GM19438 (cell line): ENCODE data around the gene FGF21.
A peak's percentile ranks its signal among the peaks of the same experiment; 100 is the strongest.
"Not testable (repeated sequence)": the region's sequence is repeated elsewhere in the genome, so short reads cannot be mapped to it uniquely, and the experiment has no call there.

Experiments
- ATAC-seq: cut with Tn5 transposase; IDR thresholded peaks from one replicate; pipeline ENCODE4 v1.9.1; 2021; ENCODE audit warnings: low read depth; ENCODE audit not compliant: unreplicated experiment

FGF21 gene

DNA sequence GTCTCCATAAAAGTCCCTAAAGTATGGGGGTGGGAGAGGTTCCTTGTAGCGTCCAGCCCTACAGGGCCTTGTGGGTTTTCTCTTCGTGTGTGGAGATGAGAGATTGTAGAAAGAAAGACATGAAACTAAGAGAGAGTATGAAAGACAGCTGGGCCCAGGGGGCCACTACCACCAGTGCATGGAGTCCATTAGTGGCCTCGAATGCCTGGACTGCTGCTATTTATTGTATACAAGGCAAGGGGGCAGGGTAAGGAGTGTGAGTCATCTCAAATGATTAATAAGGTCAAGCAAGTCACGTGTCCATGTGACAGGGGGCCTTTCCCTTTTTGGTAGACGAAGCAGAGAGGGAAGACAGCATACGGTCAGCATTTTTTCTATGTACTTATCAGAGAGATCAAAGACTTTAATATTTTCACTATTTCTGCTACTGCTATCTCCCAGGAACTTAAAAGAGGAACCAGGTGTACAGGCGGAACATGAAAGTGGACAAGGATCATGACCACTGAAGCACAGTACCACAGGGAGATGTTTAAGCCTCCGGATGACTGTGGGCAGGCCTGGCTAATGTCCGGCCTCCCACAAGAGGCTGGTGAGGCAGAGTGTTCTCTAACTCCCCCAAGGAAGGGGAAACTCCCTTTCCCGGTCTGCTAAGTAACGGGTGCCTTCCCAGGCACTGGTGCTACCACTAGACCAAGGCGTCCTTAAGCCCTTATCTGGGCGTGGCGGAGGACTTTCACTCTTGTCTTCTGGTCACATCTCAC, 25.5 kb downstream of the FGF21 start:
- no peak for ATAC-seq

DNA sequence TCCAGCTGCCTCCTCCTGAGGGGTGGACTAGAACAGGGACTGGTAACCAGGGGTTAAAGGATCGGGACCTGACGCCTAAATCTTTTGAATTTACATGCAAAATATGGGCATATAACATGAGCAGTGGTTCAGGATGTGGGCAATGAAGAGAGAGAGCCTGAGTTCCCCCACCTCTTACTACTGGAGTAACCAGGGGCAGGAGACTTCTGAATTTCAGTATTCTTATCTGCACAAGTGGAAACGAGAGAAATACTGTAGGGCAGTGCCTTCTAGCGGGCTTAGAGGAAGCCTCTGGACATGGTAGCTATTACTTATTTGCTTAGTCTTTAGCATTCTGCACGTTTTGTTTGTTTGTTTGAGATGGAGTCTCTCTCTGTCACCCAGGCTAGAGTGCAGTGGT, 29.2 kb downstream of the FGF21 start:
- no peak for ATAC-seq

DNA sequence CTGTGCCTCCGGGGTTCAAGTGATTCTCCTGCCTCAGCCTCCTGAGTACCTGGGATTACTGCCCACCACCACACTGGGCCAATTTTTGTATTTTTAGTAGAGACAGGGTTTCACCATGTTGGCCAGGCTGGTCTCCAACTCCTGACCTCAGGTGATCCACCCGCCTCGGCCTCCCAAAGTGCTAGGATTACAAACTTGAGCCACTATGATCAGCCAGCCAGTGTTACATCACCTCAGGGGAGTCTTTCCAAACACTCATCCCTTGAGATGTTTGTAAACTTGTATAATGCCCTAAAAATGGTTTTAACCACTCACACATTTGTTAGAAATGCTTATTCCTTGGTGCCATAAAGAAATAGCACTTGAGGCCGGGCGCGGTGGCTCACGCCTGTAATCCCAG, 31.1 kb downstream of the FGF21 start:
- not testable (repeated sequence) for ATAC-seq

DNA sequence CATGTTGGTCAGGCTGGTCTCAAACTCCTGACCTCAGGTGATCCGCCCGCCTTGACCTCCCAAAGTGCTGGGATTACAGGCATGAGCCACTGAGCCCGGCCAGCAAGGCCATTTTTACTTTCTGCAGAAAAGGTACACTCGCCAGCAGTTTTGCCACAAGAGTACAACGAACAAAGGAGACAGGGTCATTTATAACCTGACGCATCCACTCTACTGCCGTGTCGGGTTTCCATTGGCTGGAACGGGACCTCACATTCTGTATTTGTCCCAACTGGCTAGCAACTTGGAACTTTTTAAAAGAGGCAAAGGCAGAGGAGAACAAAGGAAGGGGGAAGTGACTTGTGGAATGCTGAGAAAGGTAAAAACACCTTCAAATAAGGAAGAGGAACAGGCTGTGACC, 32.0 kb downstream of the FGF21 start:
- ATAC-seq = not testable (repeated sequence)

DNA sequence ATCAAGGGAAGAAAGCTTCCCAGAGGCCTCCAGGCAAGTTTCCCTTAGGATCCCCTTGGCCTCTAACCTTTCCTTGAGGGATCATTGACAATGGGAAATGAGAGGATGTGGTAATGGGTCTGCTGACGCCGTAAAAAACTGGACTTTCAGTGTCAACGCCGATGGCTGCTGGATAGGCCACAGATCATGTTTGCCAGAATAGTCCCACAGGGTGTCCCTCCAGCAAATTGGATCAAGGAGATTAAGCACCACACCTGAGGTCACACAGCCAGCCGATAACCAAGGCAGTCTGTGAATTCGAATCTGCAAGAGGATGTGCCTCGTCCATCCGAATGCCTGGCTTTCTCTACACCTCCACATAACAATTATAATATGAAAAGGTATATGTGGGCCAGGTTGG, 37.9 kb downstream of the FGF21 start:
- ATAC-seq = no peak

DNA sequence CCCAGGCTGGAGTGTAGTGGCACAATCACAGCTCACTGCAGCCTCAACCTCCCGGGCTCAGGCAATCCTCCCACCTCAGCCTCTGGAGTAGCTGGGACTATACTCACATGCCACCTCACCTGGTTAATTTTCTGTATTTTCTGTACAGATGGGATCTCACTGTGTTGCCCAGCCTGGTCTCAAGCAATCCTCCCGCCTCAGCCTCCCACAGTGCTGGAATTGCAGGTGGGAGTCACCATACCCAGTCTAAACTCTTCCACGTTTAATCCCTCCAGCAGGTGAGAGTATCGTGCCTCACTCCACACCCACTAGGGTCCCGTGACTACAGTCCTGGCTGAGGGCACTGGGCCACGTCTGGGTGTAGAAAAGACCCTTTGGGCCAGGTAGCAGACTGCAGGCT, 39.0 kb downstream of the FGF21 start:
- ATAC-seq = no peak

DNA sequence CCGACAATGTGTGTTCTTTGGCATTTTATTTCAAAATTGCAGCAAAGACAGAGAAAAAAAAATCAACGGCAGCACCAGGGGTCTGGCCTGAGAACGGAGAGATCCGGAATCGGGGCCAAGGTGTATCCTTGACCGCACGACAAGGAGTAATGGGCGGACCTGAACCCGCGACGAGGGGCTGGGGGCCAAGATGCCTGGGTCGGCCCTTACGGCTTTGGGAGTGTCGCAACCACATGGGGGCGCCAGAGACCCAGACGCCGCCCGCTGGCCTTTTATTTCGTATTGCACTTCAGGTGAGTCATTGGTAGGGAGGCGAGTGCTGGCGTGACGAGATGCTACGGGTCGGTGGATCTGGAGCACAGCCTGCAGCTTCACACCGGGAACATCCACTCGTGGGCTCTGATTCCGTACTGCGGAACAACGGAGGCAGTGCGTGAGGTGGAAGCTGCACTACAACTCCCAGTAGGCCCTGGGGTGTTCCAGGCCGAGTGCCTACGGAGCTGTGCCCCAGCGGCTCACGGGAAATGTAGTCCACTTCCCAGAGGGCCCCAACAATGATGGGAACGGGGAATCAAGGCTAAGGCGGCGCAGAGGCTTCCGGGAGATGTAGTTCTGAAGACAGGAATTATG, 39.8 kb downstream of the FGF21 start:
- ATAC-seq = peak; percentile 81

DNA sequence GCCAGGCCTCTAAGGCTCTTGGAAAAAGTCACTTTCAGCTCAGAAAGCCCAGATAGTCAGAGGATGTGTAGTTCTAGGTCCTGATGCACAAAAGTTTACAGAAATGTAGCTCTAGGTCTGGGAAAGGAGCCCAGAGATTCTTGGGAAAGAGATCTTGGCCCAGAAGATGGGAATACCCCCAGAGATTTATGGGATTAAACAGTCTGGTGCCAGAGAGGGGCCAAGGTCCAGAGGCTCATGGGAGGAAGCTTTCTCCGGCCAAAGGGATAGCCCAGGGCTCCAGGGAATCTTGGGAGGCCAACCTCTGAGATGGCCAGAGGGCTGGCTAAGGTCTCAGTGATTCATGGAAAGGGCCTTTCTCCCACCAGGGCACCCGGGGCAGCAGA, 40.4 kb downstream of the FGF21 start:
- ATAC-seq = no peak

DNA sequence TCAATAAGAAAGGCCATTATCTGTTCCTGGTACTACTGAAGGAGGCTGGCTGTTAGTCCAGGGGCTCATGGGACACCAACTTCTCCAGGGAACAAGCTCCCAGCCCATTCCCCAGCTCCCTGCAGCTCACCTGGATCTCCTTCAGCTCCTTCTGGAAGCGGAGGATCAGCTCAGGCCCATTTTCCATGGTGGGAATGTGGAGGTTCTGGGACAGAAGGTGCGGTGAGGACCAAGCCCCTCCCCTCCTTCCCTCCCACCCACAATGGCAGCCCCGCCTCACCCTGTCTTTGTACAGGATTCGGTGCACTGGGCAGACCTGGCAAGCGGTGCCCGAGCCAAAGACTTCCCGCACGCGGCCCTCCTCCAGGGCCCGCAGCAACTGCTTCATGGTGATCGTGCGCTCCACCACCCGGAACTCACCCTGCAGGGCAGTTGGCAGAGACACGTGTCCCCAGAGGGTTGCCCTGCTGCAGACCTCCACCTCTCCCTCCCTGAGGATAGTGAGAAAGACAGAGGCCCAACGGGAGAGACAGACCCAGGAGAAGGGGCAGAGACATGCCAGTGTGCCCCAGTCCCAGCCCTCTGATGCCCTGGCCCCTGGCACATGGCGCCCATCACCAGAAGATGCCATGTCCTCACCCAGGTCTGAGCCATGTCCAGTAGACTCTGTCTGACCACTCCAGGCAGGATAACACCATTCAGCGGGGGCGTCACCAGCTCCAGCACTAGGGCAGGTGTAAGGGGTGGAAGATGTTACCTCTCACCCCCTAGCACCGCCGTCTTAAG, 41.2 kb downstream of the FGF21 start:
- ATAC-seq = no peak

DNA sequence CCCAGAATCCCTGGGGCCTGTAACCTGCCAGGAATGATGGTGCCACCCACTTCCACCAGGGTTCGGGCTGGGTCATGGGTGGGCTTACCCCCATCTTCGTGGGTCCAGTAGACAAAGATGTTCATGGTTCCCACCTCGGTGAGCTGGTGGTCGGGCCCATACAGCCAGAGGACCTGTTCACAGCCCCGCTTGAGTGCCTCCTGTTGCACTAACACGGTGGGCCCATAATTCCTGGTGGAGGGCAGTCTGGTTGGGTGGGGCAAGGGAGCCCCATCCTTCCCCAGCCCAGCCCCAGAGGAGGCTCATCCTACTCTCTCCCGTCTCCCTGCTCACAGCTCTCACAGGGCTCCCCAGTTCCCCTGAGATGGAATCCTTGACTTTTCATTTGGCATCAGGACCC, 41.8 kb downstream of the FGF21 start:
- ATAC-seq = no peak

DNA sequence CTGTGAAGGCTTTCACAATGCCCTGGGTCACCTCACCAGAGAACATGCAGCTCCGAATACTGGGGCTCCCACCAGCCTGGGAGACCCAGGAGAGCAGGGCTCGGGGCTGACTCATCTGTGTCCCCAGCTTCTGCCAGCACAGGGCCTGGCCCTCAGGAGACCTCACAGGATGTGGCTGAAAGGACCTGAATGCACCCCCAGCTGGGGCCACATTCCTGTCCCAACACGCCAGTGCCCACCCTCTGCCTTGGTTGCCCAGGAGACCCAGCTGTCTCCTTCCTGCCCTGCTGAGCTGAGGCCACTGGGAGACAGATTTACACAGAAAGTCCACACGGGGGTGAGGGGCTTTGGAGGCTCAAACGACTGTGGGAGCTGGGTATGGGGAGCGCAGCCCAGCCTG, 43.6 kb downstream of the FGF21 start:
- no peak for ATAC-seq

DNA sequence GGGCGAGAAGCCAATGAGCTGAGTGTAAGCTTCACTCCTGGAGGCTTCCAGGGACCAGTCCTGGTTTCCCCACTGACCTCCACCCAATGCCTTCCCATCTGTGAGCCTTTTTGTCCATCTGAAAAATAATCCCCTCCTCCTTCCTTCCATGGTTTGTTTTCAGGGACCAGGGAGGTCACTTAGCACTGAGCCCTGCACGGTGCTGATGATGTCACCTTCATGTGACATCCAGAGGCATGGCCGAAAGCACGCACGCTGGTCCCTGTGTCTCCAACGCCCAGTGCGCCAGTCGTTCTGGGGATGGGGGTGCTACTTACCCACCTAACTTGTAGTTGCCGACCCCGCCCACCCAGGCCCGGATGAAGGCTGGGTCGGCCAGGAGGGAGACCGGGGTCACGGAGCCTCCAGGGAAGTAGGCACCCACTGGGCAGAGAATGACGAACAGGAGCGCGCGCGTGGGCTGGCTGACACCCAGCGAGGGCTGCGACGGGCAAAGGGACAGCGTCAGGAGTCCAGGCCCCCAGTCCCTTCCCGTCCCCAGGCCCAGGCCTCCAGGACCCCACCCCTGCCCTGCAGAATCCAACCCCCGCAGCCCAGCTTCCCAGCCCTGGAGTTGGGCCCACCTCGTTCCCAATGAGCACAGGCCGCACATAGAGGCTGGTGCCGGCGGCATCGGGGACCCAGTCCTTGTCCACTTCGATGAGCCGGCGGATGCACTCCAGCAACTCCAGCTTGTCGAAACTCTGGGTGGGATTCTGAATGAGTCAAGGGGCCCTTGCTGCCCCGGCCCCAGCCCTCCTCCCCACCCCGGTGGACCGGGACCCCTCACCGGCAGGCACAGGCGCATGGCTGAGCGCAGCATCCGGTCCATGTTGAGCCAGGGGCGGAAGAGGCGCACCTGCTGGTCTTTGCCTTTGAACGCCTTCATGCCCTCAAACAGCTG, 44.3 kb downstream of the FGF21 start:
- ATAC-seq = no peak

DNA sequence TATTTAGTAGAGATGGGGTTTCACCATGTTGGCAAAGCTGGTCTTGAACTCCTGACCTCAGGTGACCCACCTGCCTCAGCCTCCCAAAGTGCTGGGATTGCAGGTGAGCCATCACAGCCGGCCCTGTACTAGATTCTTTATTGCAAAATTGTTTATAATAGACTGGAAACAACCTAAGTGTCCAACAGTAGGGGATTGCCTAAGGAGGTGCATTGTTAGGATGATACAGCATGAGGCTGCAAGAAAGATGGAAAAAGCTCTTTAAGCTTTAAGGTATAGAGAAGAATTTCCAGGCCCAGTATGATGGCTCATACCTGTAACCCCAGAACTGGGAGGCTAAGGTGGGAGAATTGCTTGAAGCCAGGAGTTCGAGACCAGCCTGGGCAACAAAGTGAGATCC, 47.3 kb downstream of the FGF21 start:
- no peak for ATAC-seq

DNA sequence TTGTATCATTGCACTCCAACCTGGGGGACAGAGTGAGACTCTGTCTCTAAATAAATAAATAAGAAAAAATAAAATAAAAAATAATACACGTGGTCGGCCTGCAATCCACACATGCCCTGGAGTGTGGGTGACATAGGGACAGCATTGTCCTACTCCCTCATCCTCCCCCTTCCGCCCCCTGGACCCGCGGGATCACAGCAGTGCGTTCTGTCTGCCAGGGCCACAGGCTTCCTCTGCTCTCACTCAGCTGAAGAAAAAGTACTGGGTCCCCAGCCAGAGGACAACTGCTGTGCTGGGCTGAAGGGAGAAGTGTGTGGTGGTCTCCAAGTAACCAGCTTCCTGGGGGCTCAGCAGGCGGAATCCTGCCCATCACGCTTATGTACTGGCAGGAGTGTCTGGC, 49.2 kb downstream of the FGF21 start:
- ATAC-seq = no peak

DNA sequence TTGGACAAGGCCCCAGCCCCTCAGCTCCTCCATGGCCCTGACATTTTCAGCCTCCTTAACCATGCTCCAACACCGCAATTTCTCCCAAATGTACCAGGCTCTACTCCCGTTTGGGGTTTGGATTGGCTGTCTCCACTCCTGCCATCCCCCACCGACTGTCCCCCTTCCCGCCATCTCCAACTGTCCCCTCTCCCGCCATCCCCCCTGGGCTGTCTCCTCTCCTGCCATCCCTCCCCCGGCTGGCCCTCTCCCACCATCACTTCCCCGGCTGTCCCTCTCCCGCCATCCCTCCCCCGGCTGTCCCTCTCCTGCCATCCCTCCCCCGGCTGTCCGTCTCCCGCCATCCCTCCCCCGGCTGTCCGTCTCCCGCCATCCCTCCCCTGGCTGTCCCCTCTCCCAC, 50.1 kb downstream of the FGF21 start:
- ATAC-seq = no peak

DNA sequence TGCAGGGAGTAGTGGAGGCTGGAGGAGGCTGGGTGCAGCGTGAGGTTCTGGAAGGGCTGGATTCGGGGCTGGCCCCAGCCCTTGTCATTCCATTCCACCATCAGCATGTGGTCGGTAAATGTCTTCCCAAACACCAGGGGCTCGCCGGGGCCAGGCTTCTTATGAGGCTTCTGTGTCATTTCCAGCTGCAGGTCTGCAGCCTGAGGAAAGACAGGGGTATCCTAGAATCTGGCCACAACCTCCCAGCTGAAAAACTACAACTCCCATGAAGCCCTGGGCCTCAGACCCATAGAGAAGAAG, 51.1 kb downstream of the FGF21 start:
- ATAC-seq = no peak

DNA sequence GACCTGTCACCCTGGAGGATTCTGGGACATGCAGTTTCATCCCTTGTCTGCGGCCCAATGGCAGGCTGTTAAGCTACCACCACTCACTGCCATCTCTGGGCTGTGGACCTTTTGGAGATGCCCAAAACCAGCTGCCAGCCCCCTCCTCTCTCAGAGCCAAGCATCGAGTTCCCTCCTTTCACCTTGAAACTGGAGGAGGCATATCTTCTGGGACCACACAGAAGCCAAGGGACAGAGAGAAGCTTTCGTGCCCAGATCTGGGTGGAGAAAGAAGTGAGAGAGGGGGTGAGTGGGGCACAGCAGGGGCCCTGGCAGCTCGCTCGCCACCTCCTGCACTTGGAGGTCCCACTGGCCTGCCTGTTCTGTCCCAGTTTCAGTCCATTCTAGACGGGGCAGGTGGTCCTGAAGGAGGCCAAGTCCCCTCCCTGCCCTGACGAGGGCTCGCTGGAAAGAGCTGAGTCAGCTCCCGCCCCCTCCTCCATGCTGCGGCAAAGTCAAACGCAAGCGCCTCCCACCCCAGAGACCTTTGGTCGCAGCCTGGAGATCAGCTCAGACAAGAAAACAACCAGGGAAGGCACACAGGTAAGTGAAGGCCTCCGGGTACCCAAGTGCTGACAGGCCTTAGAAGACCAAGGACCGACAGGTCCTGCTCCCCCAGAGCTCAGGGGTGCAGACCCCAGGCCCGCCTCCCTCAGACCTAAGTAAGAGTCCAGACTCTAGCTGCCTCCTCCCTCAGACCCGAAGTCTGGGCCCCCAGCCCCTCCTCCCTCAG, 51.7 kb downstream of the FGF21 start:
- no peak for ATAC-seq

DNA sequence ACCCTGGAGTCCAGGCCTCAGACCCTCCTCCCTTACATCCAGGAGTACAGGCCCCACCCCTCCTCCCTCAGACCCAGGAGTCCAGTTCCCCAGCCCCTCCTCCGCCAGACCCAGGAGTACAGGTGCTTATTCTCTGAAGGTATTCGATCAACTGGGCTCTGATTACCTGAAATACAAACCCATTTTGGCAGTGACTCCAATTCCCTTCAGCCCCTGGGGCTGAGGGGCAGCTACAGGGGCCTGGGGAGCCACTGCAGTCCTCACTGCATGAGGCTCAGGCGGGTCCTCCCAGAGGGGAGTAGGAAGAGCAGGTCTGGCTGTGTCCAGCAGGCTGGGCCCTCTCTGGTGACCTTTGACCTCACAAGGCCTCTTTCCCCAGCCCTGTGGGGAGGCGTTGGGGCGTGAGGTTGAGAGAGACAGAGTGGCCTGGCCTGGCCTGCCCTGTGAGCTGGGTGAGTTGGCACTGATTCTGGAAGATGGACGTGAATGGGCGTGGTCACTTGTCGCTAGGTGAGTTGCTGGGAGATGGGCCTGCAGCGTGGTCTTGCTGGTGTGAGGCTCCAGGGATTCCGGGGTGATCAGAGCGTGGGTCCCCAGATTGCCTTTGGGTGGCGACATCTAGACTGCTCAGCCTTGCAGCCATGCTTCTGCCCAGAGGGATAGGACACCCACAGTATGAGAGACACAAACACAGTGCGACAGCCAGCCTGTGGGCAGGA, 52.4 kb downstream of the FGF21 start:
- no peak for ATAC-seq
